HG02943 (cell line): ENCODE results near the gene PTPRN2.
"Not testable (repeated sequence)": the region's sequence is repeated elsewhere in the genome, so short reads cannot be mapped to it uniquely, and the experiment has no call there.

Experiments
- ATAC-seq: cut with Tn5 transposase; IDR thresholded peaks from one replicate; pipeline ENCODE4 v1.9.1; 2021; ENCODE audit warnings: mild to moderate bottlenecking, low read depth, moderate library complexity; ENCODE audit not compliant: unreplicated experiment

Gene PTPRN2

DNA sequence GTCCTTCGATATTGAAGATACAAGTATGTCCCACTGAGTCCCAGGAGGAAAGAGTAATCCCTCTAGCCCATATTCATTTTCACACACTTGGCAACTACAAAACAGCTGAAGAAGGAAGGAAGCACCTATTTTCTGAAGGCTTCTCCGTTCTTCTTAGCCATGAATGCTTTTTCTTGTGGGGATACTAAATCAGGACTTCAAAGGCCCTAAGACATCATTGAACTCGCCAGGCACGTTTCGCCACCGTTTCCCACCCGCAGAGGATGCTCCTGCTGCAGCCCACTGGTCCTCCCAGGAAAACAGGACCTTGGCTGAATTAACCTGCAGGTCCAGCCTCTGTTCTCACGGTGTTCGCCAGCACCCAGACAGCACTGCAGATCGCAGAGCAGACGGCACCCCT lies 689.4 kb downstream of the PTPRN2 start:
- ATAC-seq, result no peak

DNA sequence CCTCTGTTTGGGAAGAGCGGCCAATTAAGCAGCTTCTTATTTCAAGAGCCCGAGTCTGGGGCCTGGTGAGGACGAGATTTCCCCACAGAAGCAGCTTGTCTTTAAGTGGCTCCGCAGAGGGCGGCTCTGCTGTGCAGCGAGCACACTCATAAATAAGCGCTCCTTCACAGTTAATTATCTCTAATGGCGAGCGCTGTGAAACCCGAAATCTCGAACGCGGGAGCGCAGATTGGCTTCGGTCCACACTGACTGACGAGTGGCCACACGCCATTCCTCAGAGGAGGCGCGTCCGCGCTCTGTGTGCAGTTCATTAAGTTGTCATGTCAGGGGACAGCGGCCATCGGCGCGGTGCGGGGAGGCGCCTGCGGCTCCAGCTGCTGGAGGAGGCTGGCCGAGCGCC lies 689.9 kb downstream of the PTPRN2 start:
- no peak for ATAC-seq

DNA sequence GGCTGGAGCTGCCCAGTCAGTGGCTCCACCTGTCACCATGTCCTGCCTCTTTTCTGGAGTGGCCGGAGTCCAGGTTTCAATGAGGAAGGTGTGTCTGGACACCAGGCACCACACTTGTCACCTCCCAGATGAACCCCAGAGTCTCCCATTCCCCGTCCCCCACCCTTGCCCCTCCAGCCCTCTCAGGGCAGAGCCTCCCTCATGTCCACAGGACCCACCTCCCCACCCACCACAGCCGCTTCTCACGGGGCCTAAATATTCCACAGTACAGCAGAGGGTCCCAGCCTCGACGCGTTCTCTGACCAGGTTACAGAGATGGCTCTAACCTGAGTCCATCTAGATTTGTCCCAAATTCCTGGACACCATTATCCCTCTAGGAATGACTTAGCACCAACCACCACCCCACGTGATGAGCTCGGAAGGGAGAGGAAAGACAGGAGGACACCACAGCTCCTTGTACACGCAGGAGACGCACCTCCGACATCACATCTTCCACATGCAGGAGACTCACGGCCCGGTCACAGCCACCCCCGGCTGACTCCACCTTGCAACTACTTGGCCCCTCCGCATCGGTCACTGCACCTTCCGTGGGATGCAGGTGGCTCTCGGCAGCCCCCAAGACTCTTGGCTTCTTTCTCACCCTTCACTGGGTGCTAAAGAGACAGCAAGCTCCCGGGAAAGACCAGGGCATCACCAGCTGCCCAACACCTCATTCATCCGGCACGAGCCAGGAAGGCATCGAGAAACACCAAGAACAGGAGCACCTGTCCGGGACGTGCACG lies 690.7 kb downstream of the PTPRN2 start:
- no peak for ATAC-seq

DNA sequence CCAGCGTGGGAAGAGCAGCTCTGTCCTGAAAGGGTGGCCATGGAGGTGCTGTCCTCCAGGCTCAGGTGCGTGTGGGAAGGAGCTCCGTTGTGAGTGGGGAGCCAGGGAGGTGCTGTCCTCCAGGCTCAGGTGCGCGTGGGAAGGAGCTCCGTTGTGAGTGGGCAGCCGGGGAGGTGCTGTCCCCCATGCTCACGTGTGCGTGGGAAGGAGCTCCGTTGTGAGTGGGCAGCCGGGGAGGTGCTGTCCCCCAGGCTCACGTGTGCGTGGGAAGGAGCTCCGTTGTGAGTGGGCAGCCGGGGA lies 691.3 kb downstream of the PTPRN2 start:
- ATAC-seq, result not testable (repeated sequence)

DNA sequence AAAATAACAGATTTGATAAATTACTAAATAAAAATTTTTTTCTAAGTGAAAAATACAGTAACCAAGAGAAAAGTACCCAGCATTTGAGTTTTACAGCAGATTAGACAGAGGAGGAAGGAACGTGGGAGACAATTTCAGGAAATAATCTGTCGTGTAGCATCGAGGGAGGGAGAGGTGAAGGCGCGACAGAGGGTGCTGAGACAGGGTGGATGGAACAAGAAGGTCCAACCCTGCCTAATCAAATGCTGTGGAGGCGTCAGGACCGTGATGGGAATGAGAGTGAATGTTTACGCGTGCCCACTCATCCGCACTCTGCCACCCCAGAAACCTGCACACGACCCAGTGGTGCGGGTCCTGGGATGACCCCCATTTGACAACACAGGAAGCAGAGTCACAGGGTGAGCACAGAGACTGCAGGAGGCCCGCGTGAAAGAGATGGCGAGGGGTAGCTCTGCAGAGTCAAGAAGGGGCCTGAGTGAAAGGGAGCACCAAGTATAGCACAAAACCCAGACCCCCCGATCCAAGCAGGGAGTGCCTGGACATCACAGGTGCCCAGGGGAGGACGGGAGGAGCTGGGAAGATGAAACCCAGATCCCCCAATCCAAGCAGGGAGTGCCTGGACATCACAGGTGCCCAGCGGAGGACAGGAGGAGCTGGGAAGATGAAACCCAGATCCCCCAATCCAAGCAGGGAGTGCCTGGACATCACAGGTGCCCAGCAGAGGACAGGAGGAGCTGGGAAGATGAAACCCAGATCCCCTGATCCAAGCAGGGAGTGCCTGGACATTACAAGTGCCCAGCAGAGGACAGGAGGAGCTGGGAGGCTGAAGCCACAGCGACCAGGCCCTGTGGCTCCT lies 691.9 kb downstream of the PTPRN2 start:
- no peak for ATAC-seq

DNA sequence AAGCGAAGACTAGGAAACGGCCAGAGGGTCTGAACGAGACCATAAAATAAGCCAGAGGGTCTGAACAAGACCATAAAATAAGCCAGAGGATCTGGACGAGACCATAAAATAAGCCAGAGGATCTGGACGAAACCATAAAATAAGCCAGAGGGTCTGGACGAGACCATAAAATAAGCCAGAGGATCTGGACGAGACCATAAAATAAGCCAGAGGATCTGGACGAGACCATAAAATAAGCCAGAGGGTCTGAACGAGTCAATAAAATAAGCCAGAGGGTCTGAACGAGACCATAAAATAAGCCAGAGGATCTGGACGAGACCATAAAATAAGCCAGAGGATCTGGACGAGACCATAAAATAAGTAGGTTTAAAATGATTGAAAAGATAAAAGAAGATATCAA lies 692.5 kb downstream of the PTPRN2 start:
- ATAC-seq, result not testable (repeated sequence)

DNA sequence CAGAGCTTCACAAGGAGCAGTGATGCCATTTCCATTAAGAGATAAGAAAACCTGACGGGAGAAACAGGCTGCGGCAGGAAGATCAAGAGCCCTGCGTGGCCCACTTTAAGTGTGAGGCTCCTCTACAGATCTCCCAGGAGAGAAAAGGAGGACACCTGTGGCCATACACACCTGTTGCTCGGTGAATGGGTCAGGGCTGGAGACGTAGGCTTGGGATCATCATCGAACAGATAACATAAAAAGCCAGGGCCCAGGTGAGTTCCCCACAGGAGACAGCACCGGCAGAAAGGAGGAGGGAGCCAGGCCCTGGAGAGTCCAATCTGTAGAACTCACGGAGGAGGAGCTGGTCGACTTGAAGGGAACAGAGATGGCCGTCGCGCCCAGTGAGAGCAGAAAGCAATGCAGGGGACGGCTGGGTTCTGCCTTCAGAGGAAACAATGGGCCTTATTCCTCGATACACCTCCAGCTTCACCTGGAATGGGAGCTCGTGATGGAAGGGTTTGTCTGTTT lies 694.0 kb downstream of the PTPRN2 start:
- ATAC-seq, result no peak

DNA sequence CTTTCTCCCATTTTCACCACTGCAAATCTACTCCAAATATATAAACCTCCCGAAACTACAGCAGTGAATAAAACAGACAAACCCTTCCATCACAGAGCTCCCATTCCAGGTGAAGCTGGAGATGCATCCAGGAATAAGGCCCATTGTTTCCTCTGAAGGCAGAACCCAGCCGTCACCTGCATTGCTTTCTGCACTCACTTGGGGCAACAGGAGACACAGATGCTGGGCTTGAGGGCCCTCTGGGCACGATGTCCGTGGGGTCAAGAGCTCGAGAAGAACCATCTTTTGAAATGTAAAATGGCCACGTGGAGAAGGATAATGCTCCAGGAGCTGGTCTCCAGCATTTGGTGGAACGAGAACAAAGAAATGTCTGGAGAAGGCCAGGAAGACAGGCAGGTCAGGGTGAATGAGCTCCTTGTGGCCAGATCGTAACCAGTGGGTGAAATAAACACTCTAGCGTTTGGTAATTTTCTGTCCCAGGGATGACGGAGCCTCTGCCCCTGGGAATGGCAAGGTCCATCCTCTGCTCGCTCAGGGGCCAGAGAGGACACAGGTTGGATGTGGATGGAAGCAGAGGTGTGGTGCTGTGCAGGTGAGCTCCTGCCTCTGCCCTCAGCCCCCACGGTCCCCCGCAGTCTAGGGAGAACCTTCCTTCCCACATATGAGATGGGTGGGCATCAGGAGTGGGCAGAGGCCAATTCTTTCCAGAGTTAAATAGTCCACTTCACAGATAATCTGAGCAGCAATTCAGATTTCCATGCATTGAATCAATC lies 694.7 kb downstream of the PTPRN2 start:
- ATAC-seq, result no peak

DNA sequence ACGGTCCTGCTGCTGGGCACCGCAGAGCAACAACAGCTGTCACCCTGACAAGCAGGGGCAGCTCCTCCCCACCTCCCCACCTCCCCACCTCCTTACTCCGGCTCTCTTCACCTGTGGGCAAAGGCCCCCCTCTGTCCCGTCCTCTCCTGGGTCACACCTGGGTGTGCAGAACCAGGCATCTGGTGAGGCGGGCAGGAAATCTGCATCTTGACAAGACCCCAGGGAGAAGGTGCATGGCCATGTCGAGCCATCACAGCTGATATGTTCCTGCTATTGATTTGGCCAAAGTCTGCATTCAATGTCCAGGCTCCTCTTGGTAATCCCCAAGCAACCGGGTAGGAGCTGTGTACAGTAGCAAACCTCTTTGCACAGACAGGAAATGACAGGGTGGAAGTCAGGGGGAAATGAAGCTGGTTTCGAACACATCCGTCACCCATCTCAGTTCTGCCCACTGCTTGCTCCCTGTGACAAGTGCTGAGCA lies 696.7 kb downstream of the PTPRN2 start:
- no peak for ATAC-seq

DNA sequence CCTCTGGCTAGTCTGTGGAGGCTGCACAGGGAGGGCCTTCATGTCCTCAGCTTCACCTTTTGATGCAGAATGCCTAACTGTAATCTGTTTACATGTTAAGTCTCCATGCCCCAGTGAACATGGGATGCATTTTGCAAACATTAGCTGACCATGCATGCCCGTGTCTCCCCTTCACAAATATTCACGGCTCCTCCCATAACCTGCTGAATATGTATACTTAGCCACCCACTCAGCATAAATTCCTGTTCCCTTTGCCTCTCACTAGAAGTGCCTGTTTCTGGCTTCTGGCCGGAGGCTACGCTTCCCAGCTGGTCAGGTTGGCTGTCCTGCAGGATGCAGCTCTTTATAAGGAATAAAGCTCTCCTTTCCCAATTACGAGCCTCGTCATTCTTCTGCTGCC lies 698.1 kb downstream of the PTPRN2 start:
- ATAC-seq, result no peak

DNA sequence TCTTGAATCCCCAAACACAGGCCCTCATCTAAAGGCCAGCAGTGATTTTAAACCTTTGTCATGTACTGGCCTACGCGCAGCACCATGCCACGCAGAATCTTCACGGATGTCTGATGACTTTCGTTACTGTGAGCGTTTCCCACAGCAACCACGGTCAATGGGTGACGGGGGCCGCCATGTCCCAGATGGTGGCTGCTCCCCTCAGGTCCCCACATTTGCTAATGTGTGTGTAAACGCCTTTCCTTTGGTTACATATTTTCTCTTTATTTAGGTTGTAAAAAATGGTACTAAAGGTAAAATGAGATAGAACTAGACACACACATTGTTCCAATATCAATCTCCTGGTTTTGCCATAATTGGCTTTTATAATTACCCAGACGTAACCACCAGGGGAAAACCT lies 699.0 kb downstream of the PTPRN2 start:
- no peak for ATAC-seq

DNA sequence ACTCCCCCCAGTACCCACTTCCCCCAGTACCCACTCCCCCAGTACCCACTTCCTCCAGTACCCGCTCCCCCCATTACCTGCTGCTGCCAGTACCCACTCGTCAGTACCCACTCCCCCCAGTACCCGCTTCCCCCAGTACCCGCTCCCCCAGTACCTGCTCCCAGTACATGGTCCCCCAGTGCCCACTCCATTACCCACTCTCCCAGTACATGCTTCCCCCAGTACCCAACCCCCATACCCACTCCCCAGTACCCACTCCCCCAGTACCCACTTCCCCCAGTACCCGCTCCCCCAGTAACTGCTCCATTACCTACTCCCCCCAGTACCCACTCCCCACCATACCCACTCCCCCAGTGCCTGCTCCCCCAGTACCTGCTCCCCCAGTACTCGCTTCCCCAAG lies 700.2 kb downstream of the PTPRN2 start:
- ATAC-seq, result no peak

DNA sequence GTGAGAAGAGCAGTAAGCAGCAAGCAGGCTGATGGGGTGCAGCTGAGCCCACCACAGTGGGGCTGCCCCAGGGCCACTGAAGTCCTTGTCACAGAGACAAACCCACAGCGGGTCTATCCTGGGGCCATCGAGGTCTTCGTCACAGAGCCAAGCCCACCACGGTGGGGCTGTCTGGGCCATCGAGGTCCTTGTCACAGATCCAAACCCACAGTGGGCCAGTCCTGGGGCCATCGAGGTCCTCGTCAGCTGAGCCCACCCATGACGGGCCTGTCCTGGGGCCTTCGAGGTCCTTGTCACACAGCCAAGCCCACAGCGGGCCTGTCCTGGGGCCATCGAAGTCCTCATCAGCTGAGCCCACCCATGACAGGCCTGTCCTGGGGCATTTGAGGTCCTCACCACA lies 700.9 kb downstream of the PTPRN2 start:
- no peak for ATAC-seq

DNA sequence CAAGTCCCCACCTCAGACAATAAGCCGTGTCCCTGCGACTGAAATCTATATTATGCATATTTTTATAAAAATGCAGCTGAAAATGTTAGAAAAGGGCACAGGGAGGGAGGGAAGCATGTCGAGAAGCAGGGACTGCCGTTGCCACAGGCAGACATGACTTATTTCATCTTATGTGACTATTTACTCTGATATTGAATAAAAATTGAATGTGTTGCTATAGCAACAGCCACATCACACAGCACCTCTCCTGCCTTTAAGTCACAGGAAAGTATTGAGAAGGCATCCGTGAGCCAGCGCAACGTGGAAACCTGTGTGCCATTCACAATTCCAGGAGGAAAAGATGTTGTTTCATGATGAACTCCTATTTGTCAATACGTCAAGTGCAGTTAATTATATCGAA lies 701.4 kb downstream of the PTPRN2 start:
- no peak for ATAC-seq

DNA sequence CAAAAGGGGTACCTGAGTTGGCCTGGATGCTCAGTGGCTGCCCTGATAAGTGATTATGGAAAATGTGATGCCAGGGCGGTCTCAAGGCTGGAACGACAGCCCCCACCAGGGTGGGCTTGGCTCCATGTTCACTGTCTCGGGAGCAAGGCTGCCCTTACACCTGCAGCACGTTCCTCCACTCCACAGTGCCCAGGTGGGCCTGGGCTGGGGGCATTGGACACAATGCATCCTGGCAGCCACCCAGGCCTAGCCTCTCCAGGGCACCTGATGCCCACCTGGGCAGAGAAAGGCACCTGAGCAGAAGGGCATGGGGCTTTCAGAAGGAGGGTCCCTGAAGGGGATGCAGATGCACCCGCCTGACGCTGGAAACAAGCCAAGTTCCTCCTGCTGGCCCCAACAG lies 702.5 kb downstream of the PTPRN2 start:
- ATAC-seq, result no peak

DNA sequence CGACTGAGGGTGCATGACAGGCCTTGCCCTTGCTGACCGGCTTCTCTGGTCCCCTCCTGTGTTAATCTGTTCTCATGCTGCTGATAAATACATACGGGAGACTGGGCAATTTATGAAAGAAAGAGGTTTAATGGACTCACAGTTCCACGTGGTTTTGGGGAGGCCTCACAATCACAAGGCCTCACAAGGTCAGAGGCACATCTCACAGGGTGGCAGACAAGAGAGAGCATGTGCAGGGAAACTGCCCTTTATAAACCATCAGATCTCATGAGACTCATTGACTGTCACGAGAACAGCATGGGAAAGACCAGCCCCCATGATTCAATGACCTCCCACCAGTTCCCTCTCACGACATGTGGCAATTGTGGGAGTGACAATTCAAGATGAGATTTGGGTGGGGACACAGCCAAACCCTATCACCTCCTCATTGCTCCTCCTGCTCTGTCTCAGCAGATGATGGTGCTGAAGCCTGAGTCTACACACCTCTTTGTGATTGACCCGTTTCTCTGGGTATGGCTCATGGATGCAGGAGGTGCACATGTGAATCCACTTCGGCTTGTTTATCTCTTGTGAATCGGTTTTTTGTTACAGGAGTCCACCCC lies 703.1 kb downstream of the PTPRN2 start:
- ATAC-seq, result no peak

DNA sequence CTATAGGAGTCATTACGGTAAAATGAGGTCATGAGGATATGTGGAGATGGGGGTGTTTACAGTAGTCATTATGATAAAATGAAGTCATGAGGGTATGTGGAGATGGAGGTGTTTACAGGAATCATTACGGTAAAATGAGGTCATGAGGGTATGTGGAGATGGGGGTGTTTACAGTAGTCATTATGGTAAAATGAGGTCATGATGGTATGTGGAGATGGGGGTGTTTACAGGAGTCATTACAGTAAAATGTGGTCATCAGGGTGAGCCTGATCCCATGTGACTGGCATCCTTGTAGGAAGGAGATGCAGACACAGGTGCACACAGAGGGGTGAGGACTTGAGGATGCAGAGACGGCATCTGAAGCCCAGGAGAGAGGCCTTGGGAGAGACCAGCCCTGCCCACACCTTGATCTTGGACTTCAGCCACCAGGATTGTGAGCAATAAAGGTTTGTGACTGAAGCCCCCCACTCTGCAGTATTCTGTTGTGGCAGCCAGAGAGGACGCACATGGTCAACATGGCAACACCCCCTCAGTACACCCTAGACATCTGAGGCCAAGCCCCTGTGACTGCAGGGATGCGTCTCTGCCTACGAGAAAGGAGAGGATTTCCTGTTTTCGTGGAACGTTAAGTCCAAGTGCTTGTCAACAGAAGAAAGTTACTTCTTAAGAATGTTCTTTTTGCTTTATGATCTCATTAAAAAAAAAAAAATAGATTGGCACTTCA lies 706.4 kb downstream of the PTPRN2 start:
- no peak for ATAC-seq

DNA sequence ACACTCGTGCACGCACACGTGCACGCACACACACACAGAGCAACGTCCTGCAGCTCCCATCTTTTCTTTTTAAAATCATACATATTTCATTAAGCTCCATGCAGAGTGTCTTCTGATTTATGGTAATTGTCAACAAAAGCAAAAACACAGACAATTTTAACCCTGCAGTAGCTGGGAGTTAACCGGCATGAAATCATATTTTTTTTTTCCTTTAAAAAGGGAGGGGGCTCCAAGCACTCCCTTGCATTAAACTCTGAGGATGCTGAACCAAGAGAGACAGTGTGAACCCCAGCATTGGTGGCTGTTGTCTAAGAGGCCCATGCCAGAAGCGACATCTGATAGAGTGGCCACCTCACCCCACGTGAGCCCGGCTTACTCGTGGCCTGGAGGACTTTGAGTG lies 708.2 kb downstream of the PTPRN2 start:
- no peak for ATAC-seq

DNA sequence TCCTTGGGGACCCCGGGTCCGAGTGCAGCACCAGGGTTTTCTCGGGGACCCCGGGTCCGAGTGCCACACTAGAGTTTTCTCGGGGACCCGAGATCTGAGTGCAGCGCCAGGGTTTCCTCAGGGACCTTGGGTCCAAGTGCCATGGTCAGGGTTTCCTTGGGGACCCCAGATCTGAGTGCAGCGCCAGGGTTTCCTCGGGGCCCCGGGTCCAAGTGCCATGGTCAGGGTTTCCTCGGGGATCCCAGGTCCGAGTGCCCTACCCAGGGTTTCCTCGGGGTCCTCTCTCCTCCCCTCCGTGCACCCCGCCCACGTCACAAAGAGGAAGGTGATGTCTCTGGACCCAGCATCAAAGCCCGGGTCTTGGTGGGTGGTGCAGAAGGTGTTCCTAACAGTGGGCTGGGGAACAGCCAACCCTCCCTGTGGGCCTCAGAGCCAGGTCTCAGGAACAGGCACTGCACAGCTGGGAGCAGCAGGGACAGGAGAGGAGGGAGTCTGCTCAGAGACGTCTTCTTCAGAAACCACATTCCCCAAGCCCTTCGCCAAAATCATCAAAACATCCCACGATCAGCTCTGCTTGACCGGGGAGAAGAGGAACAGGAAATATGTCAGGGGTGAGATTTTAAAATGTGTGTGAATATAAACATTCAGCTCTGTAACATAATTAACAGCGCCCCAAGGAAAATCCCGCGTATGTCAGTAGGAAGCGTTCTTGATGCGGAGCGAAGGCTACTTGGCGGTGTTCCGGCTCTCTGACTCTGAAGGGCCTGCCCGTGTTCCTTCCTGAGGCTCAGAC lies 710.1 kb downstream of the PTPRN2 start:
- no peak for ATAC-seq
